Heart left ventricle (tissue), 16 donors: ENCODE results near the gene RITA1. TPM values are rescaled to one million over a fixed set of nuclear protein-coding genes. Genes with fewer than 3 reads are reported as not detected.

Experiments used
- ATAC-seq, 4 donors: fragments of 200-7000 bp; cut with Tn5 transposase; one replicate each; pipeline ENCODE4 v1.9.1; 2020 to 2022; ENCODE audit warnings: moderate library complexity in 4 of 4, mild to moderate bottlenecking in 3 of 4, moderate number of reproducible peaks in 1 of 4
- DNase-seq, 5 donors: peaks; one replicate each; pipeline ENCODE4 v3.0.0-alpha.2; 2020
- H3K27ac ChIP-seq, 12 donors: fragments of 200-600 bp; sonication (generic) in 4 of 12; one replicate each; pipeline versions ENCODE4 v1.5.0 to v1.8.0; 2016 to 2022; ENCODE audit warnings: mild to moderate bottlenecking in 2 of 12
- H3K27me3 ChIP-seq, 9 donors: fragments of 200-600 bp; sonication (generic) in 2 of 9; one replicate each; pipeline versions ENCODE4 v1.5.1 to v1.8.0; 2016 to 2022; ENCODE audit warnings: mild to moderate bottlenecking in 3 of 9
- H3K36me3 ChIP-seq, 9 donors: fragments of 200-600 bp; sonication (generic) in 2 of 9; one replicate each; pipeline versions ENCODE4 v1.5.0 to v1.8.0; 2018 to 2022; ENCODE audit warnings: mild to moderate bottlenecking in 2 of 9
- H3K4me1 ChIP-seq, 12 donors: fragments of 200-600 bp; sonication (generic) in 4 of 12; one replicate each; pipeline versions ENCODE4 v1.5.0 to v1.8.0; 2016 to 2022; ENCODE audit warnings: mild to moderate bottlenecking in 3 of 12
- H3K4me3 ChIP-seq, 12 donors: fragments of 200-600 bp; sonication (generic) in 4 of 12; one replicate each; pipeline versions ENCODE4 v1.5.0 to v1.8.0; 2017 to 2022; ENCODE audit warnings: mild to moderate bottlenecking in 9 of 12, moderate library complexity in 4 of 12
- H3K9me3 ChIP-seq, 12 donors: fragments of 200-600 bp; sonication (generic) in 4 of 12; one replicate each; pipeline versions ENCODE4 v1.5.0 to v1.8.0; 2016 to 2022; ENCODE audit warnings: mild to moderate bottlenecking in 1 of 12
- POLR2A ChIP-seq, 2 donors: fragments of 450-650 bp; IDR thresholded peaks; one replicate each; pipeline ENCODE4 v1.6.1; 2017; ENCODE audit warnings: antibody characterized with exemption in 2 of 2, mild to moderate bottlenecking in 2 of 2, moderate library complexity in 2 of 2
- WGBS, 4 donors: extraction: QIAGEN DNeasy Blood & Tissue Kit in 2 of 4; methylation state at CpG; one replicate each; pipeline versions ENCODE4 v1.1.5 to v1.1.7; 2013 to 2018; 5-methylcytosine and 5-hydroxymethylcytosine counted together
- intact Hi-C, 10 donors: fragments of 100-400 bp; cut with DNase I; formaldehyde crosslinking; loops; one replicate each; pipeline versions ENCODE4 v1.11.1 to v1.14.2; 2022
- polyA plus RNA-seq, 2 donors: library from polyadenylated mRNA; stranded (reverse); fragments of 200-250 nt; gene quantifications; one replicate each; pipeline ENCODE4 v1.2.3, GENCODE V29; 2013
- total RNA-seq, 9 donors: library from RNA; depleted of rRNA in 2 of 9; stranded (reverse); fragments of >200 nt in 2 of 9; fragmentation: NEBNext Ultra II Directional in 3 of 9; extraction: Animal tissue kit (Norgen Biotek cat#: 25700) in 3 of 9; gene quantifications; one replicate each; pipeline versions ENCODE4 v1.1.0 to v1.2.4, GENCODE V29; 2016 to 2023
- TF ChIP-seq, protein P1 (sequence below), 12 donors: fragments of 200-600 bp; sonication (generic) in 4 of 12; IDR thresholded peaks; one replicate each; pipeline versions ENCODE4 v1.5.0 to v1.8.0; 2018 to 2022; ENCODE audit warnings: antibody characterized with exemption in 12 of 12, mild to moderate bottlenecking in 5 of 12
- donor health status: ischemic (EF 13 %, LVEDD 7.1; RV severe dilation, severe dysfunction).
- donor health status: healthy with polysubstance abuse.
- donor health status: DM: no; HTN: yes; CAD: no.
- donor health status: DM: no; HTN: no; CAD: no.
- donor health status: ischemic (EF 25% LVEDD 6.9; RV normal size, moderate dysfunction).
- donor health status: ischemic (EF 25% LVEDD 5.7; RV mildly dilated, moderate dysfunction).
- donor health status: healthy.
- donor health status: DM: yes; HTN: yes; CAD: no.
- donor health status: ischemic (EF 35%, LVEDD 5.7; RV mildly dilated, moderate dysfunction).
- donor health status: nonischemic (EF 11% LVEDD 7.7; RV severe dilation, severe dysfunction).
- donor health status: DM: yes; HTN: yes; CAD: no.
- donor health status: PGD.
- donor health status: ischemic (EF 29% LVEDD 5.4; RV normal size, mild dysfunction).
- donor health status: nonischemic (EF 23%, LVEDD 6.1; RV moderate dilation, normal function).

Gene RITA1
- total and polyA plus RNA-seq, 11 donors, result 10.4 to 30.7 (median 14.7) TPM

DNA sequence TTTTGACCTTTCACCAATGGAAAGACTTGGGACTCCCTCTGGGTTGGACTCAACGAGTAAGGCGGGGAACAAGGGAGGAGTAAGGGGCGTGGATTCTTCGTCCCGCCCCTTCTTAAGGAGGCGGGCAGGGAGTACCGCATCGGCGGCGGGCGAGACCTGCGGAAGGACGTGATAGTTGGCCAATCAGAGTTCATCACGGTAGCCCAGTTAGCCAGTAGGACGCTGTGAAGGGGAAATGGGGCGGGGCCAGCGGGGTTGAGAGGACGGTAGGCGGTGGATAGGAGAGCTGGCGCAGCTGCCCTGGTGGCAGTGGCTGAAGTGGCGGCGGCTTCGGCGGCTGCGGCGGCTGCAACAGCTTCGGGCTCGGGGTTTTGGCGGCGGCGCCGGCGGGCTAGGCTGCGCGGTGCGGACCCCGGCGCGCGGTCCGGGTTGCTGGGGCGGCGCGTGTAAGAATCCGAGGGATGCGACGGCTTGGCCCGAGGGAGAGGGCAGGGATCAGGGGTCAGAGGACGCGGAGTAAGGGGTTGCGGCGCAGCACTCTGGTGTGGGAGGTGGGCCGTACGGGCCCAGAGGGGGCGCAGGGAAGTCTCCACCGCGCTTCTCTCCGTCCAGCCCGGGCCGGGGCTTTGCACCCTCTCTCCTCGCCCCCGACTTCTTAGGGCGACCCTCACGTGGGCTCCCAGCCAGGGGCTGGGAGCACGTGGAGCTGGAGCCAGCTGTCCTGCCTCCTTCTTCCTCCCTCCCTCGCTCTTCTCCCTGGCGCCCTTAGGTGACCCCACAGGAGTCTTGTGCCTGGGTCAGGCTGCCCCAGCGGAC is 35.9 kb downstream of the RITA1 start, which contains the start of gene TPCN1:
TPCN1 (plus strand) TSS at position 284 of the 816 bp plus-strand sequence. CDS start 5,389 bp downstream, outside the sequence.
- Histone ChIP-seq H3K4me1 (peaks cover 9 to 57% (median 43%) of the 10 kb centered on the region in 12 donors), H3K36me3 (peaks cover 0 to 6% (median 0%) of the 10 kb centered on the region in 9 donors), H3K4me3 (peak within 1 kb of the TSS; percentile 64 to 97 (median 84)), H3K27me3 (no peaks in the 10 kb centered on the region), H3K9me3 (no peaks in the 10 kb centered on the region), H3K27ac (peak within 1 kb of the TSS; percentile 61 to 98 (median 94))
- peak; percentile 99 to 100 (median 100) for DNase-seq
- peak; percentile 95 to 98 (median 96) for ATAC-seq
- TF ChIP-seq, protein P1, sequence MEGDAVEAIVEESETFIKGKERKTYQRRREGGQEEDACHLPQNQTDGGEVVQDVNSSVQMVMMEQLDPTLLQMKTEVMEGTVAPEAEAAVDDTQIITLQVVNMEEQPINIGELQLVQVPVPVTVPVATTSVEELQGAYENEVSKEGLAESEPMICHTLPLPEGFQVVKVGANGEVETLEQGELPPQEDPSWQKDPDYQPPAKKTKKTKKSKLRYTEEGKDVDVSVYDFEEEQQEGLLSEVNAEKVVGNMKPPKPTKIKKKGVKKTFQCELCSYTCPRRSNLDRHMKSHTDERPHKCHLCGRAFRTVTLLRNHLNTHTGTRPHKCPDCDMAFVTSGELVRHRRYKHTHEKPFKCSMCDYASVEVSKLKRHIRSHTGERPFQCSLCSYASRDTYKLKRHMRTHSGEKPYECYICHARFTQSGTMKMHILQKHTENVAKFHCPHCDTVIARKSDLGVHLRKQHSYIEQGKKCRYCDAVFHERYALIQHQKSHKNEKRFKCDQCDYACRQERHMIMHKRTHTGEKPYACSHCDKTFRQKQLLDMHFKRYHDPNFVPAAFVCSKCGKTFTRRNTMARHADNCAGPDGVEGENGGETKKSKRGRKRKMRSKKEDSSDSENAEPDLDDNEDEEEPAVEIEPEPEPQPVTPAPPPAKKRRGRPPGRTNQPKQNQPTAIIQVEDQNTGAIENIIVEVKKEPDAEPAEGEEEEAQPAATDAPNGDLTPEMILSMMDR (IDR thresholded peaks at IDR 0.05), result peak in 1 of 12 donors; percentile 8
- peak; percentile 97 to 100 for TF ChIP-seq POLR2A (IDR thresholded peaks at IDR 0.05)
- 0 to 1% (median 0%) methylated on average over 38 to 68 of the region's 68 CpGs for WGBS, 4 donors
- intact Hi-C loops, result loop anchor here in 4 of 10 donors (1.0 to 10.0 kb wide), 6 partner anchors 36 to 76 kb away; partner anchors contain the start of genes DDX54 (in 1 of the 4) and RITA1 (in 1 of the 4)

DNA sequence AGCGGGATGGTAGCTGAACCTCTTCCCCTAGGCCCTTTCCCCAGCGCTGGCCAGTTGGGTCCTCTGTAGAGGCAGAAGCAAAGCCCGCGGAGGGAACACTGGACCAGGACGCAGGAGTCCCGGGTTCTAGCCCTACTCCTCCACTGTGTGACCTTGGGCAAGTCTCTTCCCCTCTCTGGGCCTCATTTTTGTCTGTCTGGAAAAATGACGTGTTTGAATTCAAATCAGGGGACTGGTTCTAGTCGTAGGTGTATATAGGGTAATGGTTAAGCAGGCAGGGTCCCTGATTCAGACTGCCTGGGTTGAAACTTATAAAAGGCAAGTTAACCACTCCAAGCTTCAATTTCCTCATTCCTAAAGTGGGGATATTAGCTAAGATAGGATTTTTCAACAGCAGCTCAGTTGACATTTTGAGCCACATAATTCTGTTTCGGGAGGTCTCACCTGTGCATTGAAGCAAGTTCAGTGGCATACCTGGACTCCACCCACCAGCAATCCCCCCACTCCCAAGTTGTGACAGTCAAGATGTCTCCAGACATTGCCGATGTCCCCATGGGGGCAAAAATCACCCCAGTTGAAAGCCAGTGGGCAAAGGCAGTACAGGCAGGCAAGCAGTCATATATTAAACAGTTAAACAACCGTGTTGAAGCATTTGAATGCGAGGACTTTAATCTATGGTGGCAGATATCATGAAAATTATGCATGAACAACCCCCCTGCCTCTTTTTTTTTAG is 36.6 kb downstream of the RITA1 start:
- no peak for TF ChIP-seq POLR2A (IDR thresholded peaks at IDR 0.05)
- TF ChIP-seq, protein P1 (IDR thresholded peaks at IDR 0.05), result no peak
- Histone ChIP-seq H3K27me3 (no peaks in the 10 kb centered on the region), H3K27ac (peak overlapping the region; percentile 61 to 98 (median 94)), H3K36me3 (peaks cover 0 to 13% (median 5%) of the 10 kb centered on the region in 9 donors), H3K4me3 (peak overlapping the region; percentile 64 to 97 (median 84)), H3K9me3 (no peaks in the 10 kb centered on the region), H3K4me1 (peaks cover 9 to 57% (median 45%) of the 10 kb centered on the region in 12 donors)
- ATAC-seq (no peak), DNase-seq (no peak)
- intact Hi-C loops, result loop anchor here in 4 of 10 donors (1.0 to 10.0 kb wide), 8 partner anchors 23 to 75 kb away; partner anchors contain the start of genes DDX54 (in 1 of the 4) and RITA1 (in 1 of the 4)
- WGBS, 4 donors, result 6 to 15% (median 8%) methylated on average over 11 to 12 of the region's 12 CpGs

DNA sequence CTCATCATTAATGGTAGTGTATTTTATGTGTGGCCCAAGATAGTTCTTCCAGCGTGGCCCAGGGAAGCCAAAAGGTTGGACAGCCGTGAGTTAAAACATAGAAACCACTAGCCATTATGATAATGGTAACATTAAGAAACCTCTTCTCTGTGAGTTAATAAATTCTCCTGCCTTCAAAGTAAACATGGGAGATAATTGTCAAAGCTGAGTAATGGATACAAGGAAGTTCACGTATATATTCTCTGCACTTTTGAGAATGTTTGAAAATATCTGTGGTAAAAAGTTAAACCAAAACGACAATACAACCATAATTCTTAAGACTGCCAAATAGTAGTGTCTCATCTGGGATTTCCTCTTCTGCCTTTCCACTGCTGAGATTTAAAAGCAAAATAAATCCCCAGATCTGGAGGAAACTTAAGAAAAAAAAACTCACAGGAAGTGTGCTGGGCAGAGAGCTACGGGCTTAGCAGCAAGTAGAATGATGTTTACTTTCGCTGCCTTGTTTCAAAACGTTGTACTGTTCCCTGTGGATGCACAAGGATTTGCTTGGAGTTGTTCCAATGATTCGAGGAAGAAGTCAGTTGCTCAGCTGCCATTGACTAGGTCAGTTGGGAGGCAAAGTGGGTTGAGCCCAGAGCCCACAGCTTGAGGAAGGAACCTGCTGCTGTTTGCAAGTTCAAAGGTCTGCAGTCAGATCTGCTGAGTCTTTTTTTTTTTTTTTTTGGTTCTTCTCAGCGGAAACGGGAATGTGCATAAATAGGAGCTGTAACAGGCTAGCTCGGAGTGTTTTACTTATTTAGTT is 37.4 kb downstream of the RITA1 start:
- 3 to 12% (median 5%) methylated on average over 11 of the region's 11 CpGs for WGBS, 4 donors
- DNase-seq, result peak; percentile 72 to 83 (median 75)
- peak; percentile 14 to 25 (median 20) for ATAC-seq

More for the DNA sequence above, 37.4 kb downstream of the RITA1 start:
- H3K9me3 ChIP-seq, result no peaks in the 10 kb centered on the region
- H3K4me1 ChIP-seq, result peaks cover 9 to 62% (median 53%) of the 10 kb centered on the region in 12 donors
- H3K4me3 ChIP-seq, result peak overlapping the region in 11 of 12 donors; percentile 64 to 97 (median 87)
- peak overlapping the region; percentile 61 to 98 (median 94) for H3K27ac ChIP-seq
- H3K27me3 ChIP-seq, result no peaks in the 10 kb centered on the region
- TF ChIP-seq, protein P1 (IDR thresholded peaks at IDR 0.05), result no peak
- no peak for TF ChIP-seq POLR2A (IDR thresholded peaks at IDR 0.05)
- intact Hi-C loops, result loop anchor here in 3 of 10 donors (2.0 to 10.0 kb wide), 6 partner anchors 22 to 74 kb away; no protein-coding TSS in a partner anchor
- H3K36me3 ChIP-seq, result peaks cover 0 to 21% (median 11%) of the 10 kb centered on the region in 9 donors
